SKM-1 (cell line): Measurements from ENCODE around the gene SLC35B1.
"Not testable (repeated sequence)": the region's sequence is repeated elsewhere in the genome, so short reads cannot be mapped to it uniquely, and the experiment has no call there.

Experiments used
- DNase-seq: peaks from one replicate; lab custom pipeline; 2025; ENCODE audit not compliant: unreplicated experiment; lab: John Stamatoyannopoulos, UW

Gene SLC35B1

DNA sequence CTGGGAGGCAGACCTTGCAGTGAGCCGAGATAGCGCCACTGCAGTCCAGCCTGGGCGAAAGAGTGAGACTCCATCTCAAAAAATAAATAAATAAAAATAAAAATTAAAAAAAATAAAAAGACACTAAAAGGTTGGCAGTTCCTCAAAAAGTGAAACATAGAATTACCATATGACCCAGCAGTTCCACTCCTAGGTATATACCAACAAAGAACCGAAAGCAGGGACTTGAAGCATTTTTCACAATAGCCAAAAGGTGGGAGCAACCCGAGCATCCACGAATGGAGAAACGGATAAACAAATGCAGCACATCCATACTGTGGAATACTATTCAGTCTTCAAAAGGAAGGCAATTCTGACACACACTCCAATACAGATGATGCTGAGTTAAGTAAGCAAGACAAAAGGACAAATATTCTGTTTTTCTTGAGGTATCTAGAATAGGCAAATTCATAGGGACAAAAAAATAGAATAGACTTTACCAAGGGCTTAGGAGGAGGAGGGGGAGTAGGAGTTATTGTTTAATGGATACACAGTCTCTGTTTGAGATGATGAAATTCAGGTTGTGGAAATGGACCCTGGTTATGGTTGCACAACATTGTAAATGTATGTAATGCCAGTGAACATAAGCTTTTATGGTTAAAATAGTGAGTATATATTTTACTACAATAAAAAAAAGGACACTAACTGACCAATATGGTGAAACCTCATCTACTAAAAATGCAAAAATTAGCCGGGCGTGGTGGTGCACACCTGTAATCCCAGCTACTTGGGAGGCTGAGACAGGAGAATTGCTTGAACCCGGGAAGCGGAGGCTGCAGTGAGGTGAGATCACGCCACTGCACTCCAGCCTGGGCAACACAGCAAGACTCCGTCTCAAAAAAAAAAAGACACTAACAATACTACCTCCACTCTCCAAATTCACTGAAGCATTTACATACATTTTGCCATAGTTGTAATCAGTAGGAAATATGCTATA lies 27.0 kb upstream of the SLC35B1 start:
- DNase-seq, result no peak

DNA sequence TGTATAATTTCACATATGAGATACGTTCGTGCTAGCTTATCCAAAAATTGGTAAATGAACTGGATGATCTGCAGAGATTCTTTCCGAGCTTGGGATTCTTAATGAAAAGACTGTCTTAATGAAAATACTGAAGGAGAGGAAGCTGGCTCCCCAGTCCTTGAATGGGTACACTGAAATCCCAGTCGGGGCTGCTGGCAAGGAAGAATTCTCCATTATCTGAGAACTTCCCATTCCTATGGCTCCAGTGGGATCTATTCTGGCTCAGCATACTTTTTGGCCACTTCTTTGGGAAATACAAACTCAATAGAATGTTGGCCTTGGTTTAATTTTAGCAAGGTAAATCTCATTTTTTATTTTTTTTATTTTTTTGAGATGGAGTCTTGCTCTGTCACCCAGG lies 23.7 kb upstream of the SLC35B1 start:
- no peak for DNase-seq

DNA sequence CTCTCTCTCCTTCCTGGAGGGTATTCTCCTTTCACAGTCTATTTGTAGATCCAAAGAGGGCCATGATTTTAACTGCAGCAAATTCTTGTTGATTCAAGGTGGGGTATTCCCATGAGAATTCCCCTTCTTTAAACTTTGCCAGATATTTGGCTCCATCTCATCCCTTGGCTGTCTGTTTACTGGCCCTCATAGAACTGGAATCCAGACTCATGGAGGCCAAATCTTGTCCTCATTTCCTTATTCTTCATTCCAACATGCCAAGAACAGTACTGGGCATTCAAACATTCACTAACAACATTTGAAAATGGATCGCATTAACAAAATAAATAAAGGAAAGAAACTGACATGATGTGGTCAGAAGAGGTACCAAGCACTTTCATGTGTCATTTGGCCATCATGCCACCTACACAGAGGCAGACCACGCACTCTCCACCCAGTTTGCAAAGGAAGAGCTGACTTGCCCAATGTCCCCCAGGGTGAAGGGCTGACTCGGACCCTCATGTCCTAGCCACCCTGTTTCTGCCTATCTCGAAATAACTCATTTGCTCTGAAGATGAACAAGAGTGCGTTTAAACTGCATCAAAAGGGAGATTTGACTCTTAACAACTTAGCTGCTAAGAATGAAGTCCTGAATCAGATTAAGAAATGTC lies 23.1 kb upstream of the SLC35B1 start:
- no peak for DNase-seq

DNA sequence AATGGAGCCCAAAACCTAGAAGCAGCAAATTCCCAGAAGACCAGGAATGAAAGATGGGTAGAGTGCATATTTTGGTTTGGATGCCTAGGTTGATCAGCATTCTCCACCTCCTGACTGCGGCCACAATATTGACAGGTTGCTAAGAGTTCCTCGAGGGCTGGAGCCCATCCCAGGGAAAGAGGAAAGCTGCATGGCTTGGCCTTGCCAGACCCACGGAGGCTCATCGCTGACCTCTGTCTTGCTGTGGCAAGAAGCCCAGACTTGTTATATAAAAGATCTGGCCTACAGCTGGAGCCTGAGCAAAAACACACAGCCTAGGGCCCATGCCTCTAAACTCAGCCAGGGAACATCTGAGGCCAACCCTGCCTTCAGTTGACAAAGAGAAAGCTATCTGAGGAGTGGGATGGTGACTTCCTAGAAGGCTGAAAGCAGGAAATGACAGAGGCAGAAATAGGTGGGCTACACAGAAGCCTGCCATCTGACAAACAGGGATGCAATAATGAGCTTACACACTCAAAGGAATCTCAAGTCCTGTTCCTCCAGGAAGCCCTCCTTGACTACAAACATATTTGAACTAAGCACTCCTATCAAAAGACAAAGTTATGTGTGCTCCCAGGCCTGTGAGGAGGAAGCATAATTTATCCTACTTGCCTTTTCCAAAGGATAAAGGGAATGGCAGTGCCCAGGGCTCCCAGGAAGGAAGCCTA lies 22.5 kb upstream of the SLC35B1 start:
- DNase-seq, result no peak

DNA sequence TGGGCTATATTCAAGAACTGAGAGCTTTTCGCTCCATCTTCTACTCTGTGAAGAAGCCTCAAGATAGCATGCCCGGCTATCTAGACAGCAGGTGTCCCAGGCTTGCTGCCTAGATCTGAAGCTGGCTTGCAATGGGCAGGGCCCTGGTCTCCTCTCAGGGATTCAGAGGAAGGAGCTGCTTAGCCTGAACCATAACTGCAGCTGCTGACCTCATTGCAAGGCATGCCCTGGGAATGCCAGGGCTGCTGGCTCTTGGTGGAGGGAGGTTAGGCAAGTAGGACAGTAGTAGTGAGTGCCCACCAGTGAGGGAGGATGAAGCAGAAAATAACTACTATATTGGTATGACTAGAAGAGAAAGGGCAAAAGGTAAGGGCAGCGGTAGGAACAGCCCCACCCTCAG lies 21.3 kb upstream of the SLC35B1 start:
- no peak for DNase-seq

DNA sequence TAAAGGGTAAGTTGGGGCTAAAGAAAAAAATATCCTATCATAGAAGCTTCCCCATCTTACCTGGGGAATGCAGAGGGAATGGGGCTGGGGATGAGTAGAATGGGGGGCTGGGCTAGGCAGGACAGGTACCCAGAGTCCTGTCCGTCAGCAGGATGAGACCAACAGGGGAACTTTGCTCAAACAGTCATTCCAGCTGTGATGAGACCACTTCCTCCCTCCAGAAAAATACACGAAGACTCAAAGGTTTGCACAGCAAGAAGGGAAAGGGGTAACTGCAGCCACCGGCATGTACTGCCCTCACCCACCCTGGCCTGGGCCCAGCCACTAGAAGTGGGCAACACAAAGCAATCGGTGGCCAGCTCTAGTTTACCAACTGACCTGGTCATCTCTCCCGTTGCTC lies 20.7 kb upstream of the SLC35B1 start:
- DNase-seq, result no peak

DNA sequence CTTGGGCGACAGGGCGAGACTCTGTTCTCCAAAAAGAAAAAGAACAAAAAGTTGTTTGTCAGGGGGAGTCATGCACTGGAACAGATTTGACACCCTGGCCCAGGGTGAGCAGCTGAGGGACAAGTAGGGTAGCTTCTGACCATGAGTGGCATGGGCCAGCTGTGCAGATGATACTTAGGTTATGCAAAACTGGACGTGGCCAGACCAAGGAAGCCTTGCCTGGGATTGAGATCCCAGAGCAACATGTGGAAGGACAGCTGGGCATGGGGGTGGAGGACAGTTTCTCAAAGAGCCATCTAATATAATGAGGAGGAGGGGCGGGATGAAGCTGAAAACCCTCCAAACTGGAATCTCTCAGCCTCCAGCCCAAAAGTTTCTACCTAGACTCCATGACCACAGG lies 19.6 kb upstream of the SLC35B1 start:
- no peak for DNase-seq

DNA sequence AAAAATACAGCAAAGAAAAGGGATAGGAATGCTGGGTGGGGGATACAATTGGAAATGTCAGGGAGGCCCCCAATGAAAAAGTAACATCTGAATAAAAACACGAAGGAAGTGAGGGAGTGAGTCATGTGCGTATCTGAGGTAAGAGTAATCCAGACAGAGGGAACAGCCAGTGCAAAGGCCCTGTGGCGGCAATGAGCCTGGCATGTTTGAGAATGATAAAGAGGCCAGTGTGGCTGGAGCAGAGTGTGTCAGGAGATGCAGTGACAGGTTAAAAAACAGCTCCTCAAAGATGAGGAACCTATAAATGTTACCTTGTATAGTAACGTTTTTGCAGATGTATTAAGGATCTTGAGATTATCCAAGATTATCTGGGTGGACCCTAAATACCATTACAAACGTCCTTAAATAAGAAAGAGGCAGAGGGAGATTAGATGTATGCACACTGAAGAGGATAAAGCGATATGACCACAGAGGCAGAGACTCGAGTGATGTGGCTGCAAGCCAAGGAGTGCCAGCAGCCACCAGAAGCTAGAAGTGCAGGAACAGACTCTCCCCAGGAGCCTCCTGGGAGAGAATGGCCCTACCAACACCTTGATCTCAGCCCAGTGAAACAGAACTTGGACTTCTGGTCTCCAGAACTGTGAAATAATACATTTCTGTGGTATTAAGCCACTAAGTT lies 17.8 kb upstream of the SLC35B1 start:
- no peak for DNase-seq

DNA sequence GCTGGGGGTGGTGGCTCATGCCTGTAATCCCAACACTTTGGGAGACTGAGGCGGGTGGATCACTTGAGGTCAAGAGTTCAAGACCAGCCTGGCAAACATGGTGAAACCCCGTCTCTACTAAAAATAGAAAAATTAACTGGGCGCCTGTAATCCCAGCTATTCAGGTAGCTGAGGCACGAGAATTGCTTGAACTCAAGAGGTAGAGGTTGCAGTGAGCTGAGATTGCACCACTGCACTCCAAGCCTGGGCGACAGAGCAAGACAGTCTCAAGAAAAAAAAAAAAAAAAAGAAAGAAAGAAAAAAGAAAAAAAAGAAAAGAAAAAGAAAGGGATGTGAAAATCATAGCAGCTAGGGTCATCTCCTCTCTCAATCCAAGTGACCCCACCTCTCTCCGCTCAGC lies 16.8 kb upstream of the SLC35B1 start:
- DNase-seq, result not testable (repeated sequence)

DNA sequence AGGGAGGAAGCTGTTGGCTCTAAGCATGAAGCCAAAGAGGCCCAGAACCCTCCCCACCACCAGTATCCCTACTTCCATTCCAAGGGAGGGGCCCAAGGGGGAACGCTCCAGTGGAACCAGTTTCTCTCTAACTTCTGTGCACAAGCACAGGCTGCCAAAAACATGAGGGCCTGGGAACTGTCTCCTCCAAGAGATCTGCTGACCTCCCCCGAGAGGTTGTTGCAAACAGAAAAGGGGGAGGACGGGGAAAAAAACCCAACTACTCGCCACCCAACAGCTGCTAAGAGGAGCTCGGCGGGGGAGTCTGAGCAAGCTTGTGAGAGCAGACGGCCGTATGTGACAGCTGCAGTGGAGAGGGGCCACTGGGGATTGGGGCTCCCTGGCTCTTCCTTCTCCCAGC lies 15.7 kb upstream of the SLC35B1 start:
- DNase-seq, result no peak

DNA sequence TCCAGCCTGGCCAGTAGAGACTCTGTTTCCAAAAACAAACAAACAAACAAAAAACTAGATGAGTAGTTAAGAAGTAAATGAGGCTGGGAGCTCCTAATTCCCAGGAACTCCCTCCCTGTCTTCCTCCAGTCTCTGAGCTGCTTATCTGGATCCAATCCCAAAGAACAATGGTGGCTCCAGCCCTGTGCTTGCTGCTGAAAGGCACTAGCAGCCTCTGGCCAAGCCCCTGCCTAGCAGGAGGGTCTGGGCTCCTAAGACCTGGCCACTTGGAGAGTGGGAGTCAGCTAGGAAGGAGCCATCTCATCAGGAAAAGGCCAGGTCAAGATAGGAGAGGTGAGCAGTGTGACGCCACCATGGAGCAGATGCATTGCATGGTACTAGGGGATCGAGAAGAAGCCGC lies 14.3 kb upstream of the SLC35B1 start:
- no peak for DNase-seq

DNA sequence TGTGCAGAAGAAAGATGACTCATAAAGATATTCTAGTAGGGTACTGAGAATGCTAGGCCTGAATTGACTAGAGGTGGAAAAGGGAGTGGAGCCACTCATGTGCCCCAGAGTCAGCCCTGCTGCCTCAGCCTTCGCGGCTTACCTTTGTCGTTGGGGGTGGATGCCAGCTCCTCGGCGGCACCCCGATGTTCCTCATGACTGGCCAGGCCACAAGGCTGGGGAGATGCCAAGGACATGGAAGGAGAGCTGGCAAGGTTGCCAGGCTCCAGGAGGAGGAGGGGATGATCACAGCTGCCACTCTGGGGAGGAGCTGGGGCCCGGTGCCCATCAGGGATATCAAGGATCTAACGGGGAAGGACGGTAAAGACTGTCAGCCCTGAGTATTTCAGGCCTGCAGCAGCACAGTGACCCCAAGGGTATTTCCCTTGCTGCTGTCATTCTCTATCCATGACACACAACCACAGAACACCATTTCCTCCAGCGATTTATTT lies 9.7 kb upstream of the SLC35B1 start:
- no peak for DNase-seq

DNA sequence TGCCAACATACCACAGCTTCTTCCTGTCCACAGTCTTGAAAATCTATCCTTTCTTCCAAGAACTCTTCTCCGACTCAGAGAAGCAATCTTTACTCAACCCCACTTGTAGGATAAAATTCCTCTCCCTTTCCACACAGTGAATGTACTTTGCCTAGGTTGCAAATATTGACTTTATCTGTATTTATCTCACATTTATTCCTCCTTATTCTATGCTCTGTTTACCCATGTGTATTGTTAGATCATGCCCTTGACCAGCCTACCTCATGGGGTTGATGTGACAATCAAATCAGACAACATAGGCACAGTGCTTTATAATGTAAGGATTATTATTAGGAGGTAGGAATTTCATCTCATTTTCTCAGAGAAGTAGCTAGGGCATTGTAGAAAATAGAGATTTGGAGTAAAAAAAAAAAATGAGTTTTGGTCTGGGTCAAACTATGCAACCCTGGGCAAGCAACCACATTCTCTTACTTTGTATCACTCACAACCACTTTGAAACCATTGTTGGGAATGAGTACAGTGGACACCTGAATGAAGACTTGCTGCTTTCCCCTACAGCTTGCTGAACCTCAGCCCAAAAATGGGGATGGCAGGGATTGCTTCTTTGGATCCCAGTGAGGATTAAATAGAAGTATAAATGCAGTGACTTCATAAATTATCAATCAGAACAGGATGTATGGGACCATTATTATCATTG lies 9.1 kb upstream of the SLC35B1 start:
- no peak for DNase-seq

DNA sequence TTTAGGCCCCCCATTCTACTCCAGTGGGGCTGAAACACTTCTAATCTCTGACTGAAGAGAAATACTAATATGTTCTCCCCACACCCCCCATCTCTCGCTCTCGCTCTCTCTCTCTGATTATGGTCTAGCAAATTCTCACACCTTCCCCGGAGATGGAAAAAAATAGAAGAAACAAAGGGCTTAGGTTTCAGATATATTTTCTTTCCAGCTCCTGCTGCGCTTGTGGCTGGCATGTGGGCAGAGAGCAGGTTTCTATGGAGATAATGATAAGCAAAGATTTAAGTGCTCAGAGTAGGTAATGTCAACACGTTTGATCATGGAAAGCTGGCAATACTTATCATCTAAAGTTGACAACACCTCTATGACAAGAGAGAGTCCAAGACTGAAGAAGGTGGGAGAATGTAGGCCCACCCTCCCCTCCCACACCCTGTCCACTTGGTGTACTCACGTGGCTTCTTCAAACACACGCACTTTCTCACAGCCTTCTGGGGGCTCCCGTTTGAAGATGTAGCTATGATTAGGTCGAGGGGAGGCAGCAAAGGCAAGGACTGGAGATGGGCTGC lies 8.0 kb upstream of the SLC35B1 start:
- no peak for DNase-seq

DNA sequence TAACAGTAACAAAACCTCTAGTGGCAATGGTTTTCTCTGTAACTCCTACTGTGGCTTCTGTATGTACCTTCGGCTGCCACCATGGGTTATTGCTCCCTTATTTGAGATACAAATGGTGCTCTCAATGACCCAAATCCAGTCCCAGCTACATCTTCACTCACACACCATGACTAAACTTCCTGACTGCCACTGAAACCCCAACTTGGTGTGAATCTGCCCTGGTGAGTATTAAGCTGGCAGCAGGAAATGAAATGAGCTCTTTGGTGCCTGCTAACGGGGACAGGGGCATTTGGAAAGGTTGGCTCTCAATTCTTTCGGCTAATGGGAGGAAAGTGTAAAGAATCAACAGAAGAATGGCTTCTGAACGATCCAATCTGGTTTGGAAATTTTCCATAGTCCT lies 7.5 kb upstream of the SLC35B1 start:
- no peak for DNase-seq

DNA sequence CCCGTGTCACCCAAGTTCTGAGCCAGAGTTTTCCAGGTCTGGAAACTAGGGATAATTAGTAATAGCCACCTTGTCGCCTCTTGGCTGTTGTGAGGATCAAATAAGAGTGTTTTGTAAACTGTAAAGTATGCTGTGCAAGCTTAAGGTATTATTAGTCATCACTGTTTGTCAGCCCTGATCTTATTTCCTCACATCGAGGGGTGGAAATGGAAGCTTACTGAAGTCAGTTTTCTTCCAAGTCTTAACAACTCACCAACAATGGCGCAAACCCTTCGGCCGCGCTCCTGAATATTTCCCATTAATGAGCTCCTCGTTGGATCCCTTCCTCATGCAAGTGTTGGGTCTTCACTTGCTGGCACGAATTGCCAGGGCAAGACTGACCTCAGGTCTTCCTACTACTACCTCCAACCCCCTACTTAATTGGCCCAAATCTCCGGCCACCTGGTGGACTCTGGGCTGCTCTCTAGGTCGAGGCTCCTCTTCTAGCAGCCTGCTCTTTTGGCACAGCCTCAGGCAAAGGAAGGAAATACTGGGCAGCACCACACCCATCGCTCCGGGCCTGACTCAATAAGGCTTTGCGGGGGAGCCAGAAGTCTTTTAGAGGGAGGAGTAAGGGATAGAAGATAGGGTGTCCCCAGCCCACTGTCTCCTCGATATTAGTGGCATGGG lies 885 bp upstream of the SLC35B1 start:
- DNase-seq, result no peak

DNA sequence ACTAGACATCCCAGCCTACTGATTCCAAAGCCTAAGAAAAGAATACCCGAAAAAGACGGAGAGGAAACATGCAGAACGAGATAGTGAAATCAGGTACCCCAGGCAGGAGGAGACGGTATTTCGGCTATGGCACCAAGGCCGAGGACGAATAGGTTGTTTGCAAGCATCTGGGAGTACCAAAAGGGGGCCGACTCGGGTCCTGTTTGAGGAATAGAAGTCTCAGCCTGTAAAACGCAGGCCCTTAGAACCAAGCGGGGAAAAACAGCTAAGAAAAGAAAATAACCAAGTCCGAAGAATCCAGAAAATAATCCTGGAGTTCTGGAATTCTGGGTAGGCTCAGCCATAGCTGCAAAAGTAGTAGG lies 537 bp downstream of the SLC35B1 start:
- DNase-seq, result no peak

DNA sequence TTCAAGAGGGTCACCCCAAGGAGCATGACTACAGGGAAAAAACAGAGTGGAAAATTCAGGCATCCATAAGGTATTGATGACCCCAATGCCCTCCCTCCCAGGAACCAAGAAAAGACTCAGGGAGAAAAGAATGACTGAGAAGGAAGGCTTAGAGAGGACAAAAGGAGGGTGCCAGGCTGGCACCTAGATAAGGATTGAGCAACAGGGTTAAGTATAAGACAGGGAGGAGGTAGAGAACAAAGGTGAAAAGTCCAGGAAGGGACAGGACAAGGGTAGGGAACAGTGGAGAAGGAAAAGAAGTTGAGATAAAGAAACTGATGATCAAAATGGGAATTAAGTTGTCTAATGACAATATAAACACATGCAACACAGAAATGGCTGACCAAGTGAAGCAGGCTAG lies 2.5 kb downstream of the SLC35B1 start:
- no peak for DNase-seq

DNA sequence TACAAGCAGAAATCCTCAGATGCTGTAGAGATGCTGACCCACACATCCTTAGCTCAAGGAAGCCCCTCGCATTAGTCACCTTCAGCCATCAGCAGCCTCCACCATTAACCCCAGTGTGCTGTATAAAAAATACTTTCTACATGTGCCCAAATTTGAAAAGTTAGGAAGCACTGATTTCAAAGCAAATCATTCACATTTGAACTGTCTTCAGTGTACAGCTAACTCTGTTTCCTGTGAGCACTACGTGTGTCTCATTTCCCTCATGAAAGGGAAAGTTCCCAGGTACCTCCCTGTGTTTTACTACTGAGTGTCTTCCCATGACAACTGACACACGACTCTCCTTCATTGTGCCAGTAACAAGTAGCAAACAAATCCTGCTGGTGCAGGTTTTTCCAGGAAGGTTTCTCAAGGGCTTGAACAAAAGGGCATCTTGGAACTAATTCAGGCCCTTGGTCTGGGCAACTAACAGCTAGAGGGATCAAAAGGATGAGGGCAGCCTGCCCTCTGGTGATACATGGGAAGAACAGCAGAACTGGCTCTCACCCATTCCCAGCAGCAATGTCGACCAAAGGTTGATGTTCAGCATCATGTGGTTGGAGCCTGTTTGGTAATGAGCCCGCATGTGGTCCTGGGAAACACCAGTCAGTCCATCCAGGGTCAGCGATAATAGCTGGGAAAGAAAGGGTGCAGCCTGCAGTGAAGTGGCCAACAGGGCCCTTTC lies 4.0 kb downstream of the SLC35B1 start:
- DNase-seq, result no peak
